ENCODE results near the gene PROSER1. TPM values are rescaled to one million over a fixed set of nuclear protein-coding genes. Genes with fewer than 3 reads are reported as not detected.

Gene PROSER1
- total and polyA plus RNA-seq, 7 donors = 9.2 to 20.3 (median 13.6) TPM

DNA sequence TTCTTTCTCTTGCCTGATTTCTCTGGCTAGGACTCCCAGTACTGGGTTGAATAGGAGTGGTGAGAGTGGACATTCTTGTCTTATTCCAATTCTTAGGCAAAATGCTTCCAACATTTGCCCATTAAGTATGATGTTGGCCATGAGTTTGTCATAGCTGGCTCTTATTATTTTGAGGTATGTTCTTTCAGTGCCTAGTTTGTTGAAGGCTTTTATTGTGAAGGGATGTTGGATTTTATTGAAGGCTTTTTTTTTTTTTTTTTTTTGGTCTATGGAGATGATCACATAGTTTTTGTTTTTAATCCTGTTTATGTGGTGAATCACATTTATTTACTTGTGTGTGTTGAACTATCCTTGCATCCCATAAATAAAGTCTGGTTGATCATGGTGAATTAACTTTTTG lies 20.2 kb upstream of the PROSER1 start:
- peaks cover 0 to 2% (median 0%) of the 10 kb centered on the region in 4 donors for H3K9me3 ChIP-seq
- DNase-seq = no peak
- H3K4me3 ChIP-seq = no peak overlapping the region
- no peak overlapping the region for H3K27ac ChIP-seq
- intact Hi-C loops (cut with DNase I) = no loop called here
- H3K27me3 ChIP-seq = no peaks in the 10 kb centered on the region
- no peaks in the 10 kb centered on the region for H3K4me1 ChIP-seq
- H3K36me3 ChIP-seq = no peaks in the 10 kb centered on the region
- TF ChIP-seq POLR2AphosphoS5 (IDR thresholded peaks at IDR 0.05) (no peak), POLR2A (IDR thresholded peaks at IDR 0.05) (no peak), CTCF (IDR thresholded peaks at IDR 0.05) (no peak), EP300 (IDR thresholded peaks at IDR 0.05) (no peak)

- TF ChIP-seq CTCF (IDR thresholded peaks at IDR 0.05) (no peak), EP300 (IDR thresholded peaks at IDR 0.05) (no peak), POLR2A (IDR thresholded peaks at IDR 0.05) (no peak), POLR2AphosphoS5 (IDR thresholded peaks at IDR 0.05) (no peak)
Measured at GRCh38 chr13:39056018-39056417, 18.1 kb upstream of the PROSER1 start.

DNA sequence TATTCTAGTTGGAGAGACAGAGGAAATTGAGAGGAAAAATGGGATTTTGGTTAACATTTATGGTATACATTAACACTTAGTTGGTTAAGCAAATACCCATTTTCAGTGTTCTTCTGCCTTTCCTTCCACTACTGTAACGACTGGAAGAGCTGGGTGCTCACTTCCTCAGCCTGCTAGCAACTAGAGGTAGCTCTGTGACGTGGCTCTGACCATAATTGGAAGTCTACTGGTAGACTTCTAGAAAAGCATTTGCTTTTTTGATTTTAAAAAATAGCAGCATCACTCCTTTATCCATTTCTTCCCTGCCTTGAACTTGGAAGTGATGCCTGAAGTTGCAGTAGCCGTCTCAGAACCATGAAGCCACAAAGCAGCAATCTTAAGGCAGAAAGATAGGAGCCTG lies 16.2 kb upstream of the PROSER1 start:
- WGBS, 2 donors = 83 to 86% methylated on average over 3 of the region's 3 CpGs
- DNase-seq = no peak
- Histone ChIP-seq H3K4me3 (no peak overlapping the region), H3K36me3 (peaks cover 0 to 5% (median 0%) of the 10 kb centered on the region in 4 donors), H3K9me3 (peaks cover 0 to 2% (median 0%) of the 10 kb centered on the region in 4 donors), H3K27me3 (no peaks in the 10 kb centered on the region), H3K4me1 (no peaks in the 10 kb centered on the region), H3K27ac (no peak overlapping the region)
- TF ChIP-seq EP300 (IDR thresholded peaks at IDR 0.05) (no peak), POLR2AphosphoS5 (IDR thresholded peaks at IDR 0.05) (no peak), CTCF (IDR thresholded peaks at IDR 0.05) (no peak), POLR2A (IDR thresholded peaks at IDR 0.05) (no peak)
- intact Hi-C loops (cut with DNase I) = no loop called here

More at GRCh38 chr13:39056018-39056417, 18.1 kb upstream of the PROSER1 start:
- WGBS, 2 donors = 100% methylated on average over 1 of the region's 1 CpG
- no peak for DNase-seq
- Histone ChIP-seq H3K4me1 (no peaks in the 10 kb centered on the region), H3K27me3 (no peaks in the 10 kb centered on the region), H3K9me3 (peaks cover 0 to 2% (median 0%) of the 10 kb centered on the region in 4 donors), H3K4me3 (no peak overlapping the region), H3K36me3 (peaks cover 0 to 5% (median 0%) of the 10 kb centered on the region in 4 donors), H3K27ac (no peak overlapping the region)
- intact Hi-C loops (cut with DNase I) = no loop called here

- Histone ChIP-seq H3K27ac (no peak overlapping the region), H3K36me3 (peaks cover 0 to 13% (median 0%) of the 10 kb centered on the region in 4 donors), H3K4me1 (no peaks in the 10 kb centered on the region), H3K27me3 (no peaks in the 10 kb centered on the region), H3K9me3 (peaks cover 0 to 2% (median 0%) of the 10 kb centered on the region in 4 donors), H3K4me3 (no peak overlapping the region)
- intact Hi-C loops (cut with DNase I) = no loop called here
- 83 to 90% methylated on average over 6 of the region's 6 CpGs for WGBS, 2 donors
- DNase-seq = no peak
- TF ChIP-seq POLR2AphosphoS5 (IDR thresholded peaks at IDR 0.05) (no peak), CTCF (IDR thresholded peaks at IDR 0.05) (no peak), POLR2A (IDR thresholded peaks at IDR 0.05) (no peak), EP300 (IDR thresholded peaks at IDR 0.05) (no peak)
Measured at GRCh38 chr13:39052944-39053343, 15.1 kb upstream of the PROSER1 start.

DNA sequence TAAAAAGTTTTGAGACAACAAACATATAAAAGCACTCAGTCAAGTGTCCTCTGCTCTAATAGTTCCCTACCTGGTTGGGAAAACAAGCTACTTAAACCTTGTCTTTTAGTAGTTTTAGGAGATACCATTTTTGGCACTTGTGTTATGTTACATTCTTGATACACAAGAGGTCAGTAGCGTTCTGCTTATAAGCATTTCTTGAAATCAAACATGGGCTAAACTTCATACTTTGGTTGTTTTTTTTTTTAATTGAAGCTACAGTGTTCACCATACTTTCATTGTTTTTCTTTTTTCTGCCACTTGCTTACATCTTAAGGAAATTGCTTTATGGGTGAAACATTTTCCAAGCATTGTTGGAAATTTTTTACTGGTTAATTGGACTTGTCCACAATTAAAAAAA lies 13.3 kb upstream of the PROSER1 start:
- no peak for DNase-seq
- Histone ChIP-seq H3K9me3 (peaks cover 0 to 2% (median 0%) of the 10 kb centered on the region in 4 donors), H3K27me3 (no peaks in the 10 kb centered on the region), H3K4me1 (no peaks in the 10 kb centered on the region), H3K4me3 (no peak overlapping the region), H3K36me3 (peaks cover 0 to 13% (median 0%) of the 10 kb centered on the region in 4 donors), H3K27ac (no peak overlapping the region)
- 31 to 59% methylated on average over 1 of the region's 1 CpG for WGBS, 2 donors
- TF ChIP-seq POLR2AphosphoS5 (IDR thresholded peaks at IDR 0.05) = no peak
- TF ChIP-seq EP300 (IDR thresholded peaks at IDR 0.05) = no peak
- TF ChIP-seq CTCF (IDR thresholded peaks at IDR 0.05) = no peak
- no peak for TF ChIP-seq POLR2A (IDR thresholded peaks at IDR 0.05)
- intact Hi-C loops (cut with DNase I) = no loop called here

Measured in sigmoid colon (tissue), 7 donors.